Stomach (tissue), 9 donors: ENCODE results near the gene PITPNM1. TPM values are rescaled to one million over a fixed set of nuclear protein-coding genes. Genes with fewer than 3 reads are reported as not detected.
"Not testable (repeated sequence)": the region's sequence is repeated elsewhere in the genome, so short reads cannot be mapped to it uniquely, and the experiment has no call there.

Experiments used
- DNase-seq, 2 donors: peaks; one replicate each; pipeline versions ENCODE4 v3.0.0 to v3.0.0-alpha.2; 2013 to 2019
- H3K27ac ChIP-seq, 5 donors: fragments of 200-600 bp in 4 of 5; sonication (generic) in 4 of 5; one replicate each; pipeline ENCODE4 v1.5.1; 2013 to 2019; ENCODE audit warnings: mild to moderate bottlenecking in 1 of 5, moderate library complexity in 1 of 5
- H3K27me3 ChIP-seq, 3 donors: fragments of 200-600 bp; sonication (generic); one replicate each; pipeline ENCODE4 v1.5.1; 2017 to 2019; ENCODE audit warnings: mixed run types in 1 of 3
- H3K36me3 ChIP-seq, 4 donors: fragments of 200-600 bp; sonication (generic); 1 replicate in 3 of 4; 2 replicates in 1 of 4; pipeline ENCODE4 v1.5.1; 2016 to 2019
- H3K4me1 ChIP-seq, 4 donors: fragments of 200-600 bp; sonication (generic); one replicate each; pipeline ENCODE4 v1.5.1; 2016 to 2019
- H3K4me3 ChIP-seq, 4 donors: fragments of 200-600 bp; sonication (generic) in 3 of 4; one replicate each; pipeline ENCODE4 v1.5.1; 2016 to 2019; ENCODE audit warnings: mild to moderate bottlenecking in 1 of 4
- H3K9me3 ChIP-seq, 4 donors: fragments of 200-600 bp; sonication (generic); one replicate each; pipeline ENCODE4 v1.5.1; 2016 to 2019
- EP300 ChIP-seq: sonication (generic); formaldehyde crosslinking; IDR thresholded peaks from one replicate; pipeline ENCODE4 v1.6.1; 2017; ENCODE audit warnings: antibody characterized with exemption
- POLR2A ChIP-seq, 4 donors: fragments of 450-650 bp; IDR thresholded peaks; one replicate each; pipeline ENCODE4 v1.6.1; 2016; ENCODE audit warnings: antibody characterized with exemption in 4 of 4, control low read depth in 2 of 4, mild to moderate bottlenecking in 1 of 4, moderate library complexity in 1 of 4
- POLR2AphosphoS5 ChIP-seq, 3 donors: sonication (generic); formaldehyde crosslinking; IDR thresholded peaks; one replicate each; pipeline ENCODE4 v1.6.1; 2016; ENCODE audit warnings: antibody characterized with exemption in 3 of 3
- WGBS, 5 donors: extraction: QIAGEN DNeasy Blood & Tissue Kit in 3 of 5; methylation state at CpG; one replicate each; pipeline versions ENCODE4 v1.1.5 to v1.1.7; 2013 to 2018; 5-methylcytosine and 5-hydroxymethylcytosine counted together
- intact Hi-C: fragments of 100-400 bp; cut with DNase I; formaldehyde crosslinking; loops from one replicate; pipeline ENCODE4 v1.15.1; 2023; ENCODE audit warnings: low total_unique reads
- polyA plus RNA-seq, 3 donors: library from polyadenylated mRNA; stranded (reverse); fragments of 200-250 nt; gene quantifications; one replicate each; pipeline ENCODE4 v1.2.3, GENCODE V29; 2013
- total RNA-seq, 5 donors: library from RNA; depleted of rRNA; stranded (reverse); fragments of >200 nt; gene quantifications; one replicate each; pipeline versions ENCODE4 v1.1.0 to v1.2.3, GENCODE V29; 2014 to 2016
- TF ChIP-seq, protein P1 (sequence below), 7 experiments: fragments of 450-650 bp in 4 of 7; fragments of 200-600 bp in 3 of 7; sonication (generic) in 3 of 7; IDR thresholded peaks; one replicate each; pipeline ENCODE4 v1.5.1; 2016 to 2019; ENCODE audit warnings: antibody characterized with exemption in 7 of 7, control low read depth in 2 of 7, mild to moderate bottlenecking in 1 of 7
- donor health status: healthy with polysubstance abuse.
- donor health status: Bipolar disorder and iron deficiency.
- donor health status: healthy.

PITPNM1 gene
- total and polyA plus RNA-seq, 8 donors: 12.3 to 133 (median 21.1) TPM

DNA sequence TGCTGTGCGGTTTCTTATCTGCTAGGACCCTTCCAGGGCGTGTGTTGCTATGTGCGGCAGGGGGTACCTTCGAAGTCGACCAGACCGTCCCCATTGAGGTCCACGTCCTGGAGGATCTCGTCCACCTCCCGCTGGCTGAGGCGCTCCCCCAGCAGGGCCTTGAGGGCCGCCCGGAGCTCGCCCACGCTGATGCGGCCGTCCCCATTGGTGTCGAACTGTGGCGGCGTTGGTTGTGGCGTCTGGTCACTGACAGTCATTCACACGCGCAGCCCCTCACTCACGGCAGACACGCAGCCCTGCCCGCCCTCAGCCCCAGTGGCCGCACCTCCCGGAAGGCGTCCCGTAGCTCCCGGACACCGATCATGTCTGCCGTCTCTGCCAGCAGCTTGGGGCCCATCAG is 14.6 kb upstream of the PITPNM1 start:
- no peak overlapping the region for H3K4me3 ChIP-seq
- intact Hi-C loops: no loop called here
- WGBS, 5 donors: 86 to 93% (median 90%) methylated on average over 18 to 32 of the region's 32 CpGs
- no peaks in the 10 kb centered on the region for H3K4me1 ChIP-seq
- H3K27me3 ChIP-seq: peaks cover 0 to 46% (median 0%) of the 10 kb centered on the region in 3 donors
- no peak overlapping the region for H3K27ac ChIP-seq
- no peaks in the 10 kb centered on the region for H3K36me3 ChIP-seq
- TF ChIP-seq EP300: no peak
- TF ChIP-seq POLR2A (IDR thresholded peaks at IDR 0.05): no peak
- TF ChIP-seq, protein P1, sequence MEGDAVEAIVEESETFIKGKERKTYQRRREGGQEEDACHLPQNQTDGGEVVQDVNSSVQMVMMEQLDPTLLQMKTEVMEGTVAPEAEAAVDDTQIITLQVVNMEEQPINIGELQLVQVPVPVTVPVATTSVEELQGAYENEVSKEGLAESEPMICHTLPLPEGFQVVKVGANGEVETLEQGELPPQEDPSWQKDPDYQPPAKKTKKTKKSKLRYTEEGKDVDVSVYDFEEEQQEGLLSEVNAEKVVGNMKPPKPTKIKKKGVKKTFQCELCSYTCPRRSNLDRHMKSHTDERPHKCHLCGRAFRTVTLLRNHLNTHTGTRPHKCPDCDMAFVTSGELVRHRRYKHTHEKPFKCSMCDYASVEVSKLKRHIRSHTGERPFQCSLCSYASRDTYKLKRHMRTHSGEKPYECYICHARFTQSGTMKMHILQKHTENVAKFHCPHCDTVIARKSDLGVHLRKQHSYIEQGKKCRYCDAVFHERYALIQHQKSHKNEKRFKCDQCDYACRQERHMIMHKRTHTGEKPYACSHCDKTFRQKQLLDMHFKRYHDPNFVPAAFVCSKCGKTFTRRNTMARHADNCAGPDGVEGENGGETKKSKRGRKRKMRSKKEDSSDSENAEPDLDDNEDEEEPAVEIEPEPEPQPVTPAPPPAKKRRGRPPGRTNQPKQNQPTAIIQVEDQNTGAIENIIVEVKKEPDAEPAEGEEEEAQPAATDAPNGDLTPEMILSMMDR (IDR thresholded peaks at IDR 0.05): no peak
- no peak for TF ChIP-seq POLR2AphosphoS5 (IDR thresholded peaks at IDR 0.05)
- no peak for DNase-seq
- H3K9me3 ChIP-seq: no peaks in the 10 kb centered on the region

DNA sequence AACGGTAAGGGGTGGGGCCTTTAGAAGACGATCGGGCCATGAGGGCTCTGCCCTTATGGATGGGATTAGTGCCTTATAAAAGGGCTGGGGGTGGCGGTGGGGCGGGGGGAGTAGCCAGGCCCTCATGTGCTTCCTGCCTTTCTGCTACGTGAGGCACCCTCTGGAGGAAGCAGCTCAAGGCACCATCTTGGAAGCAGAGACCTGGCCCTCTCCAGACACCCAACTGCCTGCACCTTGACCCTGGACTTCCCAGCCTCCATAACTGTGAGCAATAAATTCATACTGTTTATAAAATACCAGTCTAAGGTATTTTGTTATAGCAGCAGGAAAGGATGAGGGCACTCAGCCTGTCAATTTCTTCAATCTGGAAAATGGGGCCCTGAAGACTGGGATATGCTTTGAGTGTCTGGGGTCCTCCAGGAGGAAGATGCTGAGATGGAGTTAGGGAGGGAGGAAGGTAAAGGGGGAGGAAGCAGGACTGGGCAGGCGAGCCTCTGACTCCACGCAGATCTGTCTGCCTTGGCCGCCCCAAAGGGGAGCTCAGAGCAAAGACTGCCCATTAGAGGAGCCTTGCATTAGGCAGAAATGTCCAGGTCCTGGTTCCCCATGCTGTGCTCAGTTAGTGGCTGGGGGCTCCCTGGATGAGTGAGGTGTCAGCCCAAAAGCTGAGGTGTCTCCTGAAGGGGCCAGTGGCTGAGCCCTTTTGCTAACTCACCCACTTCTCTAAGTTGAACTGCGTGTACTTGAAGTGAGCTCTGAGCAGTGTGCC is 12.8 kb upstream of the PITPNM1 start:
- Histone ChIP-seq H3K27ac (no peak overlapping the region), H3K9me3 (no peaks in the 10 kb centered on the region), H3K27me3 (peaks cover 0 to 46% (median 0%) of the 10 kb centered on the region in 3 donors), H3K4me1 (no peaks in the 10 kb centered on the region), H3K4me3 (no peak overlapping the region), H3K36me3 (no peaks in the 10 kb centered on the region)
- DNase-seq: no peak
- WGBS, 5 donors: 76 to 83% (median 79%) methylated on average over 9 to 10 of the region's 10 CpGs
- intact Hi-C loops: no loop called here
- TF ChIP-seq, protein P1 (IDR thresholded peaks at IDR 0.05): no peak
- TF ChIP-seq POLR2A (IDR thresholded peaks at IDR 0.05) (no peak), EP300 (no peak), POLR2AphosphoS5 (IDR thresholded peaks at IDR 0.05) (no peak)

DNA sequence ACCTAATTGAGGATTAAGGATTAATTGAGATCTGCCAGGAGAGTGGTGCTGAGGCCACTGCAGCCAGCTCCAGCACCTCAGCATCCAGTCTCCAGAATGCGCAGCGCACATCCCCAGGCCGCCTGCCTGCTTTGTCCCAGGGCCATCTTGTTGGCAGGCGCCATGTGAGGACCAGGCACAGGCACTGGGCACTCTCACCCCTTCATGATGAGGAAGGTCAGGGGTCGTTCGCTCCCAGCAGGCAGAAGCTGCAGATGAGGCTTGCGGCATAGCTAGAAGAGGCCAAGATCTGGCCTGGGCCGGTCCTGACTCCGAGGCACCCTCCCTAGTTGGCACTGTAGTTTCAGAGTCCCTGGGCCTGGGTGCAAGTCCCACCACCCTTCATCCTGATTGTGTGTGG is 11.6 kb upstream of the PITPNM1 start:
- Histone ChIP-seq H3K27me3 (peaks cover 0 to 53% (median 0%) of the 10 kb centered on the region in 3 donors), H3K4me1 (no peaks in the 10 kb centered on the region), H3K27ac (no peak overlapping the region), H3K36me3 (no peaks in the 10 kb centered on the region), H3K9me3 (no peaks in the 10 kb centered on the region), H3K4me3 (no peak overlapping the region)
- DNase-seq: no peak
- WGBS, 5 donors: 88 to 97% (median 94%) methylated on average over 7 to 9 of the region's 9 CpGs
- intact Hi-C loops: no loop called here
- TF ChIP-seq POLR2A (IDR thresholded peaks at IDR 0.05): no peak
- TF ChIP-seq, protein P1 (IDR thresholded peaks at IDR 0.05): no peak
- TF ChIP-seq EP300: no peak
- no peak for TF ChIP-seq POLR2AphosphoS5 (IDR thresholded peaks at IDR 0.05)

DNA sequence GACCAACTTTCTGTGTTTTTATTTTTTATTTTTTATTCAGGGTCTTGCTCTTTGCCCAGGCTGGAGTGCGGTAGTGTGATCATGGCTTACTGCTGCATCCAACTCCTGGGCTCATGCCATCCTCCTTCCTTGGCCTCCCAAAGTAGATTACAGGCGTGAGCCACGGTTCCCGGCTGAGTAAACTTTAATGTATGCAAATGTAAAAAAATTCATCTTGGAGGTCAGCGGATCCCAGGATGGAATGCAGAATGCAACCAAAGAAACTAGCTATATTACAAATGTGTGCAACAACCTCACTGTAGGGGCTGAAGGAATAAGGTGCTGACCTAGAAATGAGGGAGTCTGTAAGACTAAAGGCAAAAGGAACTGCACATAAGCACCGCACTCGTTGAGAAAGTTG is 9.0 kb upstream of the PITPNM1 start:
- Histone ChIP-seq H3K36me3 (no peaks in the 10 kb centered on the region), H3K4me1 (peaks cover 0 to 1% (median under 1%) of the 10 kb centered on the region in 4 donors), H3K9me3 (no peaks in the 10 kb centered on the region), H3K4me3 (no peak overlapping the region), H3K27me3 (peaks cover 0 to 59% (median 0%) of the 10 kb centered on the region in 3 donors), H3K27ac (no peak overlapping the region)
- TF ChIP-seq POLR2A (IDR thresholded peaks at IDR 0.05): no peak
- TF ChIP-seq, protein P1 (IDR thresholded peaks at IDR 0.05): no peak
- no peak for TF ChIP-seq POLR2AphosphoS5 (IDR thresholded peaks at IDR 0.05)
- no peak for TF ChIP-seq EP300
- WGBS, 5 donors: 56 to 74% (median 65%) methylated on average over 7 of the region's 7 CpGs
- intact Hi-C loops: no loop called here
- no peak for DNase-seq

DNA sequence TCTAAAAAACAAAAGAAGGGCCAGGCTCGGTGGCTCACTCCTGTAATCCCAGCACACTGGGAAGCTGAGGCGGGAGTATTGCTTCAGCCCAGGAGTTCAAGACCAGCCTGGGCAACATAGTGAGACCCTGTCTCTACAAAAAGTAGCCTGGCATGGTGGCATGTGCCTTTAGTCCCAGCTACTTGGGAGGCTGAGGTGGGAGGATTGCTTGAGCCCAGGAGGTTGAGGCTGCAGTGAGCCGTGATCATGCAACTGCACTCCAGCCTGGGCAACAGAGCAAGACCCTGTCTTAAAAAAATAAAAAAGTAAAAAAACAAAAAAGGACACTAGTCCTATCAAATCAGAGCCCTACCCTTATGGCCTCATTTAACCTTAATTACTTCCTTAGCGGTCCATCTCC is 6.4 kb upstream of the PITPNM1 start:
- intact Hi-C loops, H3K36me3 ChIP-seq, H3K4me3 ChIP-seq, H3K9me3 ChIP-seq, H3K27ac ChIP-seq, DNase-seq: not testable (repeated sequence)
- H3K4me1 ChIP-seq: peaks cover 17 to 20% (median 20%) of the 10 kb centered on the region in 4 donors
- 80 to 92% (median 91%) methylated on average over 4 of the region's 4 CpGs for WGBS, 5 donors
- H3K27me3 ChIP-seq: peaks cover 0 to 52% (median 0%) of the 10 kb centered on the region in 3 donors
